Panc1 (cell line): ENCODE data around the gene ATL2.

ENCODE experiments used
- CTCF ChIP-seq: fragments of 450-650 bp; IDR thresholded peaks from 2 replicates; pipeline ENCODE4 v1.5.1; 2017; ENCODE audit warnings: mild to moderate bottlenecking
- POLR2AphosphoS5 ChIP-seq: IDR thresholded peaks from 2 replicates; pipeline ENCODE4 v1.6.1; 2012; ENCODE audit warnings: mild to moderate bottlenecking, low read depth, low read length, moderate library complexity

GRCh38 chr2:38269421-38269820, 107.7 kb downstream of the ATL2 start:
- TF ChIP-seq POLR2AphosphoS5: no peak
- TF ChIP-seq CTCF: no peak
